SJCRH30 (cell line): Measurements from ENCODE around the gene CA7. TPM values are rescaled to one million over a fixed set of nuclear protein-coding genes. Genes with fewer than 3 reads are reported as not detected.
A peak's percentile ranks its signal among the peaks of the same experiment; 100 is the strongest.
"Not testable (repeated sequence)": the region's sequence is repeated elsewhere in the genome, so short reads cannot be mapped to it uniquely, and the experiment has no call there.

Experiments used
- DNase-seq, 2 experiments: peaks; one replicate each; pipeline ENCODE4 v3.0.0-alpha.2; 2015 to 2020
- H3K27ac ChIP-seq: fragments of 250-450 bp; sonication (Bioruptor Pico); 2 replicates; pipeline ENCODE4 v1.5.1; 2020; ENCODE audit warnings: mild to moderate bottlenecking, moderate library complexity
- H3K27me3 ChIP-seq: fragments of 250-450 bp; sonication (Bioruptor Pico); 2 replicates; pipeline ENCODE4 v1.5.1; 2020; ENCODE audit warnings: mild to moderate bottlenecking, moderate library complexity
- H3K36me3 ChIP-seq: fragments of 250-450 bp; sonication (Bioruptor Pico); 2 replicates; pipeline ENCODE4 v1.5.1; 2020; ENCODE audit warnings: mild to moderate bottlenecking, moderate library complexity
- H3K4me1 ChIP-seq: fragments of 250-450 bp; sonication (Bioruptor Pico); 2 replicates; pipeline ENCODE4 v1.5.1; 2020; ENCODE audit warnings: mild to moderate bottlenecking, moderate library complexity
- H3K4me3 ChIP-seq: fragments of 250-450 bp; sonication (Bioruptor Pico); 2 replicates; pipeline ENCODE4 v1.5.1; 2020; ENCODE audit warnings: mild to moderate bottlenecking, moderate library complexity
- H3K9me3 ChIP-seq: fragments of 250-450 bp; sonication (Bioruptor Pico); replicated peaks from 2 replicates; pipeline ENCODE4 v1.5.1; 2020; ENCODE audit warnings: mild to moderate bottlenecking, moderate library complexity
- total RNA-seq: library from RNA; depleted of rRNA; stranded (reverse); fragments of >200 nt; shearing (Covaris generic); gene quantifications from 2 replicates; pipeline ENCODE4 v1.2.3, GENCODE V29; 2014

The CA7 gene
- total RNA-seq, 1 experiment from 2014 or later: not detected

DNA sequence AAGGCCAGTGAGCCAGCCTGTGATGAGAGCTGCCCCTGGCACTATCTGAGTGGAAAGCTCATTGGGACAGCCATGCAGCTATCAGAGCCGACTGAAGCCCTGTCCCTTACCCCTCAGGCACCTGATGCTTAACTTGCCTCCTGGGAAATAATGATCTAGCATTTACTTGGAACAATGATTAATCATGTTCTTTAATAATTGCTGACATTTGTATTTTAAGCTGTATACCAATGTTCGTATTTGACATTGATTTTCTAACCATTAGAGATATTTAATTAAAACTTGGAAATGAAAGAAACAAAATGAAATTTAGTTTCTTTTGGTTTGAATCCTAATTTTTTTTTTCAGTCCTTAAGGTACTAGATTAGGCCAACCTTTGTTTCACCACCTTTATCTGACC lies 46.6 kb downstream of the CA7 start:
- peaks cover 1% of the 10 kb centered on the region; the same call in 1 of the 2 replicates for H3K27me3 ChIP-seq
- no peaks in the 10 kb centered on the region for H3K9me3 ChIP-seq
- H3K27ac ChIP-seq: no peak overlapping the region
- no peak for DNase-seq
- peaks cover 9% of the 10 kb centered on the region for H3K36me3 ChIP-seq
- no peaks in the 10 kb centered on the region for H3K4me1 ChIP-seq
- H3K4me3 ChIP-seq: no peak overlapping the region

DNA sequence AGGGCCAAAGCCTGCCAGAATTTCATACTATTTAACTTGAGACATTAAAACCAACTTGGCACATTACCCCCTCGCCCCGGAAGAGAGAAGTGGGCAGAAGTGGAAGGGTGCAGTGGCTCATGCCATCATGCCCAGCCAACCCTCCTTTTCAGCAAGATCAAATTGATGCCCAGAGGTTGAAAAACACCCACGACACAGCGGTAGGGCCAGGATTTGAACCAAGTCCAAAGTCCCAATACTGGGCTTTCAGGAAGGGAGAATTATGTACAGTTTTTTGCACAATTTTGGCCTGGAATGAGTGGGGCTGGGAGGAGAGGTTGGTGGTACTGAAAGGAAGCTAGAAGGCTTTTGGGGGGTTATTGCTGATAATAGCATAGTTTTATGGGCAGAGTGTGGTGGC lies 47.1 kb downstream of the CA7 start:
- no peaks in the 10 kb centered on the region for H3K4me1 ChIP-seq
- DNase-seq: no peak
- peaks cover 4% of the 10 kb centered on the region; the same call in 1 of the 2 replicates for H3K27me3 ChIP-seq
- H3K9me3 ChIP-seq: no peaks in the 10 kb centered on the region
- H3K27ac ChIP-seq: no peak overlapping the region
- peaks cover 4% of the 10 kb centered on the region; the same call in 1 of the 2 replicates for H3K36me3 ChIP-seq
- no peak overlapping the region for H3K4me3 ChIP-seq

DNA sequence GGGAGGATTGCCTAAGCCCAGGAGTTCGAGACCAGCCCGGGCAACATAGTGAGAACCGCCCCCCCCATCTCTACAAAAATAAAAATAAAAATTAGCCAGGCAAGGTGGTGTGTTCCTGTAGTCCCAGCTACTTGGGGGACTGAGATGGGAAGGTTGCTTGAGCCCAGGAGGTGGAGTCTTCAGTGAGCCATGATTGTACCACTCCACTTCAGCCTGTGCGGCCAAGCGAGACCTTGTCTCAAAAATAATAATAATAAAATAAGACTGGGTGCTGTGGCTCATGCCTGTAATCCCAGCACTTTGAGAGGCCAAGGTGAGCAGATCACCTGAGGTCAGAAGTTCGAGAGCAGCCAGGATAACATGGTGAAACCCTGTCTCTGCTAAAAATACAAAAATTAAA lies 47.6 kb downstream of the CA7 start:
- 0 out of 2 replicates have a peak, but pooled peaks cover 4% of the 10 kb centered on the region for H3K36me3 ChIP-seq
- DNase-seq: no peak
- H3K4me3 ChIP-seq: no peak overlapping the region
- no peaks in the 10 kb centered on the region for H3K9me3 ChIP-seq
- no peak overlapping the region for H3K27ac ChIP-seq
- no peaks in the 10 kb centered on the region; the same call in 1 of the 2 replicates for H3K4me1 ChIP-seq
- H3K27me3 ChIP-seq: peaks cover 4% of the 10 kb centered on the region; the same call in 1 of the 2 replicates

DNA sequence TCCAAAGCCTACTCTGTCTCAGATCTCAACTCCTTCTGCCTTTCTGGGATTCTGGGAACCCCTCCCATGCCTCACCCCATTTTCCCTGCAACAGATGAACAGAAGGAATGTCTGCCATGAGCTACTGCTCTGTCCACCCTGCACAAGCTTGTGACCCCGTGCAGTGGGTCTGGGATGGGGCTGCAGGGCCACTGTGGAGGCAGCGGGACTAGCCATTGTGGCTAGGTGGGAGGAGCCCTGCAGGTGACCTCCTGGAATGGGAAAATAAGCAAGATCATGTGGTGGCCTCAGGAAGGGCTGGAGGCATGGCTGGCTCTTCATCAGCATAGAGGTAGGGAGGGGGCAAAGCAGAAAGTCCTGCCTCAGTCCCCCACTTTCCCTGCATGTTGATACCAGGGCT lies 49.8 kb downstream of the CA7 start:
- peaks cover 4% of the 10 kb centered on the region; the same call in 1 of the 2 replicates for H3K27me3 ChIP-seq
- H3K9me3 ChIP-seq: no peaks in the 10 kb centered on the region
- H3K27ac ChIP-seq: no peak overlapping the region
- H3K4me1 ChIP-seq: no peaks in the 10 kb centered on the region; the same call in 1 of the 2 replicates
- no peak overlapping the region for H3K4me3 ChIP-seq
- no peaks in the 10 kb centered on the region for H3K36me3 ChIP-seq
- no peak for DNase-seq

DNA sequence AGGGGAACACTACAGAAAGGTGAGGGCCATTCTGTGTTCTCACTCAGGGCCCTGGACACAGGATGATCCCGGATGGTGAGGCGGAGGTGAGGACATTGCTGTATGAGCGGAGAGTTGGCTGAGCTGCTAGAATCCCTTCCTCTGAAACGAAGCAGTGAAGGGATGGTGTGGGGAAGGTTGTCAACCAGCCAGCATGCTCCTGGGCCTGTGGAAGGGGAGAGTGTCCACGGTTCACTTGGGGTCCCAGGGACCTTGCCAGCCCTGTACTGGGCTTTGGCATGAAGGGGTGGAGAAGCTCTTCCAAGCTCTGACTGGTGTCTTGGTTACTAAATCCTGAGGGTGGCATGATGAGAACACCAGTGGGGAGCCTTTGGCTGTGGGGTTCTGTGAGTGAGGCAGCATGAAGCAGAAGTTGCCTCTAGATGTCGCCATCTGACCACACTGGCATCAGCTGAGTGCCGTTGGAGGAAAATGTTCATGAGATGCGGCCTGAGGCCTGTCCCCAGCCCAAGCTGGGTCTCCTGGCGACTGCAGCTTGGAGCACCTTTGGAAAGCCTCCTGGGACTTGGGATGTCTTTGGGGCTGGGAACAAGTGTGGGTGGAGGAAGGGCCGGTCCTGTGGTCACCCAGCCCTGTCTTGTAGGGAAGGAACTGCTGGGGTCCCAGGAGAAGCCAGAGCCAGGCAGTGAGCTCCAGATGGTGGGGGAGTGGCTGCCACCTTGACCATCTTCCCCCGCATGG lies 50.9 kb downstream of the CA7 start:
- no peak overlapping the region for H3K4me3 ChIP-seq
- no peaks in the 10 kb centered on the region for H3K36me3 ChIP-seq
- H3K9me3 ChIP-seq: no peaks in the 10 kb centered on the region
- DNase-seq: peak; percentile 73 to 89
- no peak overlapping the region for H3K27ac ChIP-seq
- peaks cover 4% of the 10 kb centered on the region; the same call in 1 of the 2 replicates for H3K27me3 ChIP-seq
- H3K4me1 ChIP-seq: peaks cover 8% of the 10 kb centered on the region

DNA sequence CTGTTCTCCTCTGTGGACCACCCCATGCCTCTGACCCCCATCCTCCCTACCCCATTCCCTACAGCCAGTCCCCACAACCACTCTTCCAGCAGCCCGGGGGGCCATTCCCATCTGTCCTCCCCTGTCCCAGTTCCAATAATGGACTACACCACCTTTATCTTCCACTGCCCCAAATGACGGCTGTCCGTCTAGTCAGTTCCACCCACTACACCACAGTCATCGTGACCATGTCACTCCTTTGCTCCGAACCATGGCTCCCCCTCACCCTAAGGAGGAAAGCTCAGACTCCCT lies 51.4 kb downstream of the CA7 start:
- no peak for DNase-seq
- Histone ChIP-seq H3K4me1 (peaks cover 12% of the 10 kb centered on the region), H3K27me3 (peaks cover 4% of the 10 kb centered on the region; the same call in 1 of the 2 replicates), H3K36me3 (no peaks in the 10 kb centered on the region), H3K4me3 (no peak overlapping the region), H3K27ac (no peak overlapping the region), H3K9me3 (no peaks in the 10 kb centered on the region)

DNA sequence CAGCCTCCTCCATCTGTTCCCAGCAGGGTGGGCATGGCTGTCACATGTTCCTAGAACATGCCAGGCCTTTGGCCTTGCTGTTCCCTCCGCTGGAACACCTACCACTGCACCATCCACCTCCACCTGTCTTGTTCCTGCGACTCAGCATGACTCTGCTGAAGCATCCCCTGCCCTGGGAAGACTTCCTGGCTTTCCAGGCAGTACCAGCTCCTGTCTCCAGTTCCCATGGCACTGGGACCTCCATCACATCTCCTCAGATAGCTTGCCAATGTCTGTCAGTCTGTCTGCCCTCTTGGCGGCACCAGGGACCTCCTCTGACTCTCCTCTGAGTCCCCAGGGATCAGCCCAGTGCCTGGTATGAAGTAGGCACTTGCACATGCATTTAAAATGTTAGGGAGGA lies 51.8 kb downstream of the CA7 start:
- Histone ChIP-seq H3K27ac (no peak overlapping the region), H3K27me3 (peaks cover 4% of the 10 kb centered on the region; the same call in 1 of the 2 replicates), H3K36me3 (no peaks in the 10 kb centered on the region), H3K4me3 (no peak overlapping the region), H3K9me3 (no peaks in the 10 kb centered on the region), H3K4me1 (peaks cover 15% of the 10 kb centered on the region)
- no peak for DNase-seq

DNA sequence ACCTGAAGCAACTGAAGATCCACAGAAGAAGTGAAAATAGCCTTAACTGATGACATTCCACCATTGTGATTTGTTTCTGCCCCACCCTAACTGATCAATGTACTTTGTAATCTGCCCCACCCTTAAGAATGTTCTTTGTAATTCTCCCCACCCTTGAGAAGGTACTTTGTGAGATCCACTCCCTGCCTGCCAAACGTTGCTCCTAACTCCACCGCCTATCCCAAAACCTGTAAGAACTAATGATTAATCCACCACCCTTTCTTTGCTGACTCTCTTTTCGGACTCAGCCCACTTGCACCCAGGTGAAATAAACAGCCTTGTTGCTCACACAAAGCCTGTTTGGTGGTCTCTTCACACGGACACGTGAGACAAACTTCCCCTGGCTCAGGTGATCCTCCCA lies 52.5 kb downstream of the CA7 start:
- H3K27ac ChIP-seq, H3K27me3 ChIP-seq, H3K4me3 ChIP-seq, H3K36me3 ChIP-seq, H3K9me3 ChIP-seq, DNase-seq: not testable (repeated sequence)
- H3K4me1 ChIP-seq: peaks cover 15% of the 10 kb centered on the region

DNA sequence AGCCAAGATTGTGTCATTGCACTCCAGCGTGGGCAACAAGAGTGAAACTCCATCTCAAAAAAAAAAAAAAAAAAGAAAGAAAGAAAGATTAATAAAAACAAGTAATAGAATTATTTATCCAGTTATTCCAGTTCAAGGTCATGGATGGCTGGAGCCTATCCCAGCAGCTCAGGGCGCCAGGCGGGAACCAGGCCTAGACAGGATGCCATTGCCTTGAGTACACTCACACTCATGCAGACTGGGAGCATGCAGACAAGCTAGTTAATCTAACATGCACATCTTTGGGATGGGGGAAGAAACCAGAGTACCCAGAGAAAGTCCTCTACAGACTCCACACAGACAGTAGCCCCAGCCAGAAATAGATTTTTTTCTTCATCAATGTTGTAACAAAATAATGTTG lies 54.0 kb downstream of the CA7 start:
- Histone ChIP-seq H3K9me3 (no peaks in the 10 kb centered on the region), H3K4me1 (peaks cover 18% of the 10 kb centered on the region), H3K4me3 (no peak overlapping the region), H3K36me3 (no peaks in the 10 kb centered on the region), H3K27me3 (peaks cover 4% of the 10 kb centered on the region; the same call in 1 of the 2 replicates), H3K27ac (no peak overlapping the region)
- no peak for DNase-seq

DNA sequence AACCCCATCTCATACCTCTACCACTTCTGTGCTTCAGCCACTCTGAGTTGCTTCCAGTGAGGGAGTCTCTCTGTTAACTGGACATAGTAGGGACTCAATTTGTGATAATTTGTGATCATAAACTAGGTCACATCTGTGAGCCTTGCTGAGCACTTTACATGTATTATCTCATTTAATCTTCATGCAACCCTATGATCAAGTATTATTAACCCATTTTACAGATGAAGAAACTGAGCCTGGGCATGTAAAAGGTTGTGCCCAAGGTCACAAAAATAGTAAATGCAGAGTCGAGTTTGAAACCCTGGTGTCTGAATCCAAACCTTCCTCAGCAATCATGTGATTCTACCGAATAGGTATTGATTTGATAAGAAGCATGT lies 54.7 kb downstream of the CA7 start:
- H3K27ac ChIP-seq: no peak overlapping the region
- no peak for DNase-seq
- no peak overlapping the region for H3K4me3 ChIP-seq
- H3K36me3 ChIP-seq: no peaks in the 10 kb centered on the region
- H3K9me3 ChIP-seq: no peaks in the 10 kb centered on the region
- H3K27me3 ChIP-seq: peaks cover 4% of the 10 kb centered on the region; the same call in 1 of the 2 replicates
- H3K4me1 ChIP-seq: peaks cover 18% of the 10 kb centered on the region

DNA sequence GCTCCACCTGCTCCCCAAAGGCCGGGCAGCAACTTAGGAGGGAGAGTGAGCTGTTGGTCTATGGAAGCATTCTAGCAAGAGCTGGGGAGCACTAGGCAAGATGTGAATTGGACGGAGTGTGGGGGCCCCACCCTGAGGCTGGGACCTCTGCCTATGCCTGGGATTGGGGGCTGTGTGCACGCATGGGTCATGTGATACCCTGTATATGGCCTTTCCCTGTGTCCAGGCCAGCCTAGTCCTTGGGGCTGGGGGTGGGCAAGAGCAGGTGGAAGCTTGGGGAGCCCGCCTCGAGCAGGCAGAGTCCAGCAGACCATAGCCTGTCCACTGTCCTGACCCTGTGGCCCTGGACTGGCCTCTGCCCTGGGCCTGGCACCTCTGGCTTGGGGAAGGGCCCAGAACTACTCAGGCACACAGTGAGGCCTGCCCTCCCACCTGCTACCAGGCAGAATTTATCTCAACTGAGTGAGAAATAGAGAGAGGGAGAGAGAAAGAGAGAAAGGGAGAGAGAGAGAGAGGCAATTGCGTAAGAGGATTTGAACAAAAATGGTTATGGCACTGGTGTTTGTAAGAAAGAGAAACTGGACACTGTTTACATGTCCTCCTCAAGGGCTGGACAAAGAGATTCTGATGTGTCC lies 55.2 kb downstream of the CA7 start:
- no peaks in the 10 kb centered on the region for H3K36me3 ChIP-seq
- H3K9me3 ChIP-seq: no peaks in the 10 kb centered on the region
- no peak overlapping the region for H3K4me3 ChIP-seq
- no peak for DNase-seq
- peaks cover 4% of the 10 kb centered on the region; the same call in 1 of the 2 replicates for H3K27me3 ChIP-seq
- H3K27ac ChIP-seq: no peak overlapping the region
- peaks cover 18% of the 10 kb centered on the region for H3K4me1 ChIP-seq

DNA sequence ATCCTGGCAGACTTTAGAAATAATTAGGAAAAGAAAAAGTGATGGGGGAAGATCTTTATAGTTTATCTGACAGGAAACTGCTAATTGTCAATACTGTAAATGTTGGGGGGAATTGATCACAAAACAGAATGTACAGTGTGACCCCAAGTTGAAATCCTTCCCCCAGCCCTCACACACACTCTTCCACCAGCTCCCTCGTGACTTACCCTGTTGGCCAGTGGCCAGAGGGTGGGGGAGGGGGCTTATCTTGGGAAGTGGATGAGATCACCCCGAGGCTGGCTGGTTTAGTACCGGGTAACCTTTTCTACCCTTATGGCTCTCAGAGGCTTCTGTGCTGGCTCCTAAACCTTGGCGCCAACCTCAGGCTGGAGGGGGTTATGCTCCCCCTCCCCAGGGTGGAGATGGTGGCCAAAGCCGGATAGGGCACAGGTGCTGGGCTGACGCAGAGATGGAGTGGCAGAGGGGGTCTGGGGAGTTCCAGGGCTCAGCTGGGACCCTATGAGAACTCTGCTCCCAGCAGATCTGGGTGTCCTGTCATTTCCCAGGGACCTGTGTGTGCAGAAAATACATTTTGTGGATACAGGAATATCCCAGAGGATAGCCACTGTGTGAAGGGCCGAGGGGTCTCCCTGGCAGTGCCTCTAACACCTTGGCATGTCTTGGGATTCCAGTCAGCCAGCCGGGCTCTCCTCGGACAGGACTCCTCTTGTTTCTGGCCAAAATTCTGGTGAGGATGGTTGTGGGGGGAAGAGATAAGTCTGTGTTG lies 55.9 kb downstream of the CA7 start:
- Histone ChIP-seq H3K27ac (no peak overlapping the region), H3K36me3 (no peaks in the 10 kb centered on the region), H3K4me3 (no peak overlapping the region), H3K9me3 (no peaks in the 10 kb centered on the region), H3K4me1 (peaks cover 23% of the 10 kb centered on the region), H3K27me3 (peaks cover 4% of the 10 kb centered on the region; the same call in 1 of the 2 replicates)
- peak; percentile 86 to 88 for DNase-seq

DNA sequence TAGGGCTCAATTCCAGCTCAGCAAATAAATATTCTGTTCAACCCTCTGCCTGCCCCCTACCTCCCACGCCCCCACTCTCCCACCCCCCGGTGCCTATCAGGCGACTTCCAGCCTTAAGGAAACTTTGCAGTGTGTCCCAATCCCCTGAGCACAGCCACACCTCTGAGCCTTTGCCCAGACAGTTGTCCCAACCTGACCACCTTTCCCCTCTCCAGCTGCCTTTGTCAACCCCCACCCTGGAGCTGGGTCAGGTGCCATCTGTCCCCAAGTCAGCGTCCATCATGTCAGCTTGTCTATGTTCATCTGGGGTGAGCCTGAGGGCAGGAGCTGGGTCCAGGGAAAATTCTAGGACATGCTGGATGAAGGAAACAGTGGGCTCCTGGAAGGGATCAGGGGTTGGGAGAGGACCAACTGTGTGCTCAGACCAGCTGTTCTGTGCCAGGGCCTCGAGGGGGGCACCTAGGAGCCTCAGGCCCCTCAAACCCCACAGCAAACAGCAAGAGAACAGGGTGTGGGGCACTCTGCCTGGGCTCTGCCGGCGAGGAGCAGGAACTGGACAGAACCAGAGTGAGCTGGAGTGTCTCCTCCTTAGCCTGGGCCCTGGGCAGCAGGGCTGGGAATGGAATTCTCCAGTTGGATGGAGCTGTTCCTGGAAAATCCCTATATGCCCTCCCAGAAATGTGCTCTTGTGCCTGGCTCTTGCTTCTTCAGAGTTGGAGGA lies 56.7 kb downstream of the CA7 start:
- H3K36me3 ChIP-seq: no peaks in the 10 kb centered on the region
- DNase-seq: no peak
- H3K27ac ChIP-seq: no peak overlapping the region
- no peak overlapping the region for H3K4me3 ChIP-seq
- H3K4me1 ChIP-seq: peaks cover 29% of the 10 kb centered on the region
- no peaks in the 10 kb centered on the region for H3K9me3 ChIP-seq
- H3K27me3 ChIP-seq: peaks cover 1% of the 10 kb centered on the region; the same call in 1 of the 2 replicates

DNA sequence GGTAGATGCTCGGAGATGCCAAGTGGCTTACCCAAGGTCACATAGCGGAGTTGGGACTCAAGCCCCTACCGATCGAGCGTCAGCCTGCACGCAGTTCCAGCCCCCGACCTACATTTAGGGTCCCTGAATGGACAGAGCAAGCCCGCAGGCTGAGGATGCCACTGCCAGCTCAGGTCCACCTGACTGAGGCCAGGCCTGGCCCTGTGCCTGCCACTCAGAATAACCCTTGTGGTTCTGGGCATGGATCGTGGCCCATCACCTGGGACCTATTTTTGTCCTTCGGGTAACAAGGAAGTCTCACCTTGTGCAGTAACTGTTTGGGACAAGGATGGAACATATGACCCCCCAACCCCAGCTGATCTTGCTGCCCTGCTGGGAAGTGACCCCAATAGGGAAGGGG lies 57.4 kb downstream of the CA7 start:
- Histone ChIP-seq H3K4me3 (no peak overlapping the region), H3K36me3 (no peaks in the 10 kb centered on the region), H3K4me1 (peaks cover 29% of the 10 kb centered on the region), H3K27me3 (no peaks in the 10 kb centered on the region), H3K9me3 (no peaks in the 10 kb centered on the region), H3K27ac (no peak overlapping the region)
- no peak for DNase-seq
